AG09309 (cell line): ENCODE data around the gene DENND1A.
A peak's percentile ranks its signal among the peaks of the same experiment; 100 is the strongest.

Experiments used
- DNase-seq: peaks from one replicate; pipeline ENCODE4 v3.0.0-alpha.2; 2010; ENCODE audit warnings: low read depth
- H3K4me3 ChIP-seq: 2 replicates; pipeline ENCODE4 v1.5.1; 2011; ENCODE audit warnings: mild to moderate bottlenecking, low read depth, low read length, moderate library complexity; ENCODE audit not compliant: control insufficient read depth
- CTCF ChIP-seq: IDR thresholded peaks from 2 replicates; pipeline ENCODE4 v1.5.1; 2011; ENCODE audit warnings: mild to moderate bottlenecking, low read depth, low read length, inconsistent platforms; ENCODE audit not compliant: insufficient read depth, control insufficient read depth; ENCODE audit errors: missing control alignments

DENND1A gene

GRCh38 chr9:123927625-123928532 is 2.0 kb downstream of the DENND1A start:
- no peak for TF ChIP-seq CTCF
- no peak overlapping the region for H3K4me3 ChIP-seq
- peak; percentile 48 for DNase-seq

GRCh38 chr9:123926941-123927340 is 3.0 kb downstream of the DENND1A start:
- no peak for TF ChIP-seq CTCF
- DNase-seq = no peak
- no peak overlapping the region for H3K4me3 ChIP-seq

GRCh38 chr9:123925819-123926218 is 4.1 kb downstream of the DENND1A start:
- H3K4me3 ChIP-seq = no peak overlapping the region
- no peak for DNase-seq
- TF ChIP-seq CTCF = no peak

GRCh38 chr9:123925161-123925560 is 4.8 kb downstream of the DENND1A start:
- no peak for DNase-seq
- TF ChIP-seq CTCF = no peak

GRCh38 chr9:123924727-123925126 is 5.2 kb downstream of the DENND1A start:
- H3K4me3 ChIP-seq = no peak overlapping the region
- TF ChIP-seq CTCF = no peak

More at GRCh38 chr9:123925161-123925560, 4.8 kb downstream of the DENND1A start:
- H3K4me3 ChIP-seq = no peak overlapping the region

GRCh38 chr9:123923884-123924283 is 6.0 kb downstream of the DENND1A start:
- no peak for TF ChIP-seq CTCF
- no peak overlapping the region for H3K4me3 ChIP-seq
- DNase-seq = no peak

More at GRCh38 chr9:123924727-123925126, 5.2 kb downstream of the DENND1A start:
- DNase-seq = no peak
